ENCODE measurements around the gene ABR.
"Not testable (repeated sequence)": the region's sequence is repeated elsewhere in the genome, so short reads cannot be mapped to it uniquely, and the experiment has no call there.

The ABR gene

DNA sequence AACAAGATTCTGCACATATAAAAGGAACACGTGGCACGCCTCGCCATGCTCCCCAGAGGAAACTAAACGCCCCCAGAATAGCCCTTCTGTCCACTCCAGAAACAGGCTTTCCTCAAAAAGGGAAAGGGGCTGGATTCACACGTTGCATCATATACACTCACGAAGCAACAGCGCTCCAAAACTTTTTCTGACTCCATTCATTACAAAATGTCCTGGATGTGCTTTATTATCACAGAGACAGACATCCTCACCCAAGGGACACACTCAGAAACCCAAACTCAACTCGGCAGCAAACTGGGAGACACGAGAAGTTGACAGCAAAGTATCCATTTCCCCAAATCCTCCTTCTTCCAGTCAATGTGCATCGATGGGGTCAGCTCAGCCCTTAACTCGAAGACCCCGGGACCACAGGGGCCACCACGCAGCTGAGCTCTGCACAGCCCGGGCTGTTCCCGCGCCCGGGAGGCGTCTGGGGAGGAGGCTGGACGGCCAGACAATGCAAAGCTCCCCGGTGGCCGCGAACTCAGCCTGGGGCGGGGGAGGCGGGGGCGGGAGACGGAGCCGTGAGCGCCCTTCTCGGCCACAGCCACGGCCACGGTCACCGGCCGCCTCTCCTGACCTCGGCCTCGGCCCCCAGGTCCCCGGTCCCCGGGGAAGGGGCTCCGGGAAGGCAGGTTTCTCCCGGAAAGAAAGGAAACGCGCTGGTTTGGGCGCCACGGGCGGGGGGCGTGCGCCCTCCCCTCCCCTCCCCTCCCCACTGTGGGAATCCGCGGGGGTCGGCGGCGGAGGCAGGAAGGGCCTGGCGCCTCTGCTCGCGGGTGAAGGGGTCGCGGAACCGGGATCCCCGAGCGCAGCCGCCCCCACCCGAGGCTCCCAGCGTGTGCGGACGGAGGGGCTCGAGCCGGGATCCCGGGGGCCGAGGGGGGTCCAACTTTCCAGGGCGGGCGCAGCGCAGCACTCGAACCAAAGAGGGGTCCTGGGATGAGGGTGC is 201.4 kb downstream of the ABR start:
- DNase-seq: no peak

- no peak for DNase-seq
Measured at GRCh38 chr17:977166-977565, 202.6 kb downstream of the ABR start.

DNA sequence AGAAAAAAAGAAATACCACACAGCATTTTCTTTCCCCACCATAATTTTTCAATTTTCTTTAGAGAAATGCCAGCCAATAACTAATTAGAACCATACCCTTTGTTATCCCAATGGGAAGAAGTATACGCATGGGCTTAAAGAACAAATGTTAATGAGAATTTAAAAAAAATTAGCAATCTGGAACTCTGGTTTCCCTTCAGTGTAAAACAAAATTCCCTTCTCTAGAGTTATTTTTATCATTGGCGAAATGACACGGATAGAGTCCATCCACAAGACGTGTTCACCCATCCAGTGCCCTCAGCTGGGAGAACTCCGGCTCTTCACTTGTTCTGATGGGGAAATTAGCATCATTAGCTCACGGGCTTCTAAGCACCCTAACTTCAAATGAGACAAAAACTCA is 203.5 kb downstream of the ABR start:
- DNase-seq: no peak

DNA sequence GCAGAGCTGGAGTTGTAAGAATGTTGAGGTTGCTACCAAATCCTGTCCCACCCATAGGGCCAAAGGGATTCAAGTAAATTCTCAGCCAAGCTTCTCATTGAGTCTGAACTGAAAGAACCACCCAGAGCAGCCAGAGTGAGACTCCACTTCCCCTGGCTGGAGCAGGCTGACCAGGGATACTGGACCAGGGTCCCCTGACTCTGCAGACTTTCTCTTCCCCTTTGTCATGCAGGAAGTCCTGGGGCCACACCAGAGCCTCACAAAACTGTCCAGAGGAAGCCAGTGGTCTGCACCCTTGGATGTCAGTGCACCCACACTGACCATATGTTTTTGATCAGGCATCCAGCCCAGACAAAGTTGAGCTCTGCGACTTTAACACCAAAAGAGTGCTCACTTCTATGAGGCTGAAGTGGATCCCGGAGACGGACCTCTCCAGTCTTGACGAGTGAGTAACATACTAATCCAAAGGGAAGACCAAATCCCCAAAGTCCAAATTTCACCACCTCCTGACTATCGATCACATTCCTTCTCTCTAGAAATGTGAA is 204.3 kb downstream of the ABR start:
- DNase-seq: no peak

DNA sequence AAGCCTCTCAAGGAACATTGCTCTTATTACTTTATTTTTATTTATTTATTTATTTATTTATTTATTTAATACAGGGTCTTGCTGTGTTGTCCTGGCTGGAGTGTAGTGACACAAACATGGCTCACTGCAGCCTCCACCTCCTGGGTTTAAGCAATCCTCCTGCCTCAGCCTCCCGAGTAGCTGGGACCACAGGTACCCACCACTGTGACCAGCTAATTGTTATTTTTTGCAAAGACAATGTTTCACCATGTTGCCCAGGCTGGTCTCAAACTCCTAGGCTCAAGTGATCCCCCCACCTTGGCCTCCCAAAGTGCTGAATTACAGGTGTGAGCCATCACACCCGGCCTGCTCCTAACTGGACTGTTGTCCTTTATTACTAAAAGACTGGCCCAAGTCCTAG is 205.0 kb downstream of the ABR start:
- not testable (repeated sequence) for DNase-seq

- no peak for DNase-seq
Measured at GRCh38 chr17:973053-973452, 206.7 kb downstream of the ABR start.

GRCh38 chr17:971861-972260 is 207.9 kb downstream of the ABR start:
- not testable (repeated sequence) for DNase-seq

DNA sequence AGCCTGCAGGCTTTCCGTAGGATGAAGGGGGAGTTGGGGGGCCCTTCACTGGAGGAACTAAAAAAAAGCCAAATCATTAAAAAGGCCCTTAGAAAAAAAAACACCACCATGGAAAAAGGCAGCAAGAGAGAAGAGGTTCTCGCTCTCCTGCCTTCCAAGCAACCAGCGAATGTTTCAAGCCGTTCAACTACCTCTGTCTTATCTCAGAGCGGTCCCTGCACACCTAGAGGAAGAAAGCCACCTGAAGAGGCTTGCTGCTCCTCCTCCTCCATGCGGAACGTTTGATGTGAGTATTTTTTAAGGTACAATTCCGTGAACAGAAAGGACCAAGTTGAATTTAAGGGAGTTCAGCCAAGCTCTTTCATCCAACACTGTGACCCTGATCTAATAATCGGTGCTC is 209.4 kb downstream of the ABR start:
- DNase-seq: no peak

- DNase-seq: no peak
Measured at GRCh38 chr17:969811-970355, 209.9 kb downstream of the ABR start.

GRCh38 chr17:968812-969730 is 210.7 kb downstream of the ABR start:
- DNase-seq: no peak

DNA sequence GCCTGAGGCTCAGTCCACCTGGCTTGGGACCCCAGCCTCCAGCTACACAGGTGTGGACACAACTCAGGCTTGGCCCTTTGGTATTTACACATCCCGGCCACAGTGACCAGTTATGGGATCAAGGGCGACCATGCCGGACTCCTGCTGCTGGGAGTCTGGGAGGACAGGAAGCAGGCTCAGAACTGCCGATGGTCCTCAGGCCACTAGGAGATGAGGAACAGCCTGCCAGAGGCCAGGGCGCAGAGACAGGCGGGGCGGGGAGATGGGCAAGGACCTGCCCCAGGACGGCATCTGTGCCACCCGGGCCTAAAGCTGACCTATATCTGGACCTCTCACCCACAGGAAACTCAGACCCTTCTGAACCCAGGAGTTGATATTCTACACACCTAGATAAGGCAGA is 212.7 kb downstream of the ABR start:
- DNase-seq: no peak

- no peak for DNase-seq
Measured at GRCh38 chr17:965311-965989, 214.3 kb downstream of the ABR start.

- DNase-seq: no peak
Measured at GRCh38 chr17:964876-965275, 214.9 kb downstream of the ABR start.

GRCh38 chr17:962670-963069 is 217.1 kb downstream of the ABR start:
- DNase-seq: no peak

DNA sequence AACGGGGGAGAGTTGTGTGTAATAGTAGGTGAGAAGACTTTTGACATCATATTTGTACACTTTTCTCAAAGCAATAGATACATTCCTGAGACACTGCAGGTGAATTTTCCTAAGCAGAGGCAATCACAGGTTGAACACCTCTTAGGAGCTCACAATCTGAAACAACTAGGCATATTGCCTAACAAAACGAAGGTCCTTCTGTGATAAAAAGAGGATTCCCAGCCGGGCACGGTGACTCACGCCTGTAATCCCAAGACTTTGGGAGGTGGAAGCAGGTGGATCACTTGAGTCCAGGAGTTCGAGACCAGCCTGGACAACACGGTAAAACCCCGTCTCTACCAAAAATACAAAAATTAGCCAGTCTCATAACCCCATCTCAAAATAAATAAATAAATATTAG is 217.6 kb downstream of the ABR start:
- DNase-seq: no peak

- no peak for DNase-seq
Measured at GRCh38 chr17:958712-959451, 220.9 kb downstream of the ABR start.

GRCh38 chr17:957856-958421 is 221.8 kb downstream of the ABR start:
- no peak for DNase-seq

DNA sequence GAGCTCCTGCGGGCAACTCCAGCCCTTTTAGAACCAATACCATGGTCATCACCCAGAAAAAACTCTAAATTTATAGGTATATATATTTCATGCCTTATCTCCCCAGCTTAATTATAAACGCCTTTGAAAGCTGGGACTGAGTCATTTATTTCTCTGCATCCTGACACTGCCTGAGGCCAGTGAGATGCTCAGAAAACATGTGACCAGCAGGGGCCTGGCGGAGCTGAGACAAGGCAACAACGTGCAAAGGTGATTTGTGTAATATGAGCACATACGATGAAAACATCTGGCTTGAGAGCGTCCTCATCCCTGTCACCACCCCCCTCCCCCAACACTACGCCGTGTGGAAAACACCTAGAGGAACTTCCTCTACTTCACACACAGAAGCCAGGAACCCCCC is 222.9 kb downstream of the ABR start:
- DNase-seq: no peak

DNA sequence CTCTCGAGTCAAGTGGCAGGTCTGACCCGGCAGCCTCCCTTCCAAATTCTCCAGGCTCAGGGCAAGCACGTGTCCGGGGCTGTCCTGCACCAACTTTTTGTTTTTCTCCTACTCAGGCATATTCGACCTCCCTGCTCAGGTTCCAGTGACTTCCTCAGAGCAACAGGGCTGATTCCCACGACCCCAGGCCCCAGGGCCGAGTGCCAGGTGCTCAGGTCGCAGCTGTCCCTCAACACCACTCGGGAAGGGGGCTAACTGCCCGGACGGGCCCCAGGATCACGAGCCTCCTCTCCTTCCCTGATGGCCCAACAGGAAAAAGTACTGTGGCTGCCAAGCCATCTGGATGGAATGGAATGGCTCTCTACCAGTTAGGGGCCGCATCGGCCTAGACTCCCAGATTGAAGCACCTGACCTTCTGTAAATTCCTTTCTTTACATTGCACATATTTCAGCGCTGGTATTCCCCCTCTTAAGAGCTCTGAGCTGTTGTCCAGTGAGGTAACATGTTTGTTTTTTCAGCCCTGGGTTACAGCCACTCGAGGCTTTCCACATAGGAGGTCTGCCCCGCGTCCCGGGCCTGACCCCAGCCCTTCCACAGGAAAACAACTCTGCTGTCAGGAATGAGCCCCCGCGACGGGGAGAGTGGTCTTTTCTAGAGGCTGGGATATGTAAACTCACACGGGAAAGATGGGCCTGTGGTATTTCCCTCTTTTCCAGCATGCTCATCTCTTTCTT is 225.2 kb downstream of the ABR start:
- DNase-seq: no peak

- DNase-seq: no peak
Measured at GRCh38 chr17:953767-954166, 226.0 kb downstream of the ABR start.

All from CD4-positive, alpha-beta T cell treated with Interleukin-15 for 1 hour (primary cell).